Activated CD4-positive, alpha-beta T cell treated with anti-CD3 and anti-CD28 coated beads for 36 hours (primary cell): ENCODE data around the gene MAN1C1. TPM values are rescaled to one million over a fixed set of nuclear protein-coding genes. Genes with fewer than 3 reads are reported as not detected.
A peak's percentile ranks its signal among the peaks of the same experiment; 100 is the strongest.

Source experiments
- ATAC-seq: fragments of 200-7000 bp; cut with Tn5 transposase; one replicate; pipeline ENCODE4 v1.10.0; 2021; ENCODE audit warnings: mild to moderate bottlenecking, moderate library complexity
- CTCF ChIA-PET: fragments of 350-600 bp; sonication (Branson Sonifier 250); formaldehyde crosslinking; loops from one replicate; lab custom pipeline; 2021; ENCODE audit warnings: antibody characterized with exemption; lab: Charles Lee
- POLR2A ChIA-PET: fragments of 350-600 bp; sonication (Branson Sonifier 250); formaldehyde crosslinking; loops from one replicate; lab custom pipeline; 2021; ENCODE audit warnings: antibody characterized with exemption, inconsistent platforms; lab: Charles Lee
- DNase-seq: peaks from one replicate; pipeline ENCODE4 v3.0.0-alpha.2; 2020
- H3K27ac Mint-ChIP-seq: one replicate; pipeline ENCODE4 v1.8.0; 2021; ENCODE audit warnings: mixed read lengths
- H3K27me3 Mint-ChIP-seq: one replicate; pipeline ENCODE4 v1.8.0; 2021; ENCODE audit warnings: mixed read lengths
- H3K36me3 Mint-ChIP-seq: one replicate; pipeline ENCODE4 v1.8.0; 2021; ENCODE audit warnings: low read depth, mixed read lengths
- H3K4me1 Mint-ChIP-seq: one replicate; pipeline ENCODE4 v1.8.0; 2021; ENCODE audit warnings: mixed read lengths
- H3K4me3 Mint-ChIP-seq: one replicate; pipeline ENCODE4 v1.8.0; 2021; ENCODE audit warnings: mild to moderate bottlenecking, moderate library complexity, mixed read lengths
- H3K9me3 Mint-ChIP-seq: one replicate; pipeline ENCODE4 v1.8.0; 2021; ENCODE audit warnings: low read depth, mixed read lengths
- intact Hi-C, 2 experiments: fragments of 100-400 bp; cut with DNase I in 1 of 2; cut with micrococcal nuclease in 1 of 2; formaldehyde crosslinking; loops; one replicate each; pipeline versions ENCODE4 v1.14.2 to v1.15.1; 2022 to 2024; cut with DNase I, micrococcal nuclease
- total RNA-seq, 2 experiments: library from RNA; stranded (reverse); gene quantifications; one replicate each; pipeline ENCODE4 v1.2.3, GENCODE V29; 2021

Gene MAN1C1
- total RNA-seq, 2 experiments from 2014 or later = 10.0 to 10.1 TPM

- intact Hi-C loops = loop anchor here (2.0 to 10.0 kb wide), 4 partner anchors 180 to 574 kb away; partner anchors contain the start of genes PAFAH2 (in 1 of the 2), RHCE (in 1 of the 2), RSRP1 (in 1 of the 2) and TMEM50A (in 1 of the 2)
- H3K4me3 Mint-ChIP-seq = peak overlapping the region; percentile 87
- ATAC-seq (no peak), DNase-seq (no peak)
- H3K9me3 Mint-ChIP-seq = no peaks in the 10 kb centered on the region
- H3K27me3 Mint-ChIP-seq = no peaks in the 10 kb centered on the region
- peaks cover 33% of the 10 kb centered on the region for H3K4me1 Mint-ChIP-seq
- ChIA-PET POLR2A (no interaction called here), CTCF (interaction anchor here (0.7 to 1.0 kb wide), 2 partner anchors 179 to 200 kb away, joined by 3 to 4 read pairs; partner anchors contain the start of gene PAFAH2)
- peaks cover 2% of the 10 kb centered on the region for H3K36me3 Mint-ChIP-seq
- peak overlapping the region; percentile 93 for H3K27ac Mint-ChIP-seq
Measured at GRCh38 chr1:25818569-25818968, 202.0 kb downstream of the MAN1C1 start.

GRCh38 chr1:25819491-25820246 lies 203.1 kb downstream of the MAN1C1 start, which contains the start of gene MTFR1L:
MTFR1L (plus strand) TSS chr1:25819954; CDS start chr1:25823105, 3,151 bp downstream.
- intact Hi-C loops = loop anchor here (1.0 to 10.0 kb wide), 12 partner anchors 40 to 575 kb away; partner anchors contain the start of genes PAFAH2 (in 2 of the 2), AUNIP (in 1 of the 2), LDLRAP1 (in 1 of the 2) and MACO1 (in 1 of the 2)
- Mint-ChIP-seq H3K27ac (peak within 1 kb of the TSS; percentile 93), H3K4me3 (peak within 1 kb of the TSS; percentile 87), H3K27me3 (no peaks in the 10 kb centered on the region), H3K9me3 (no peaks in the 10 kb centered on the region), H3K4me1 (peaks cover 33% of the 10 kb centered on the region), H3K36me3 (peaks cover 4% of the 10 kb centered on the region)
- ChIA-PET CTCF (interaction anchor here (0.6 to 1.5 kb wide), 9 partner anchors 33 to 300 kb away, joined by 3 to 5 read pairs (median 3); partner anchors contain the start of gene PAFAH2), POLR2A (interaction anchor here (0.6 to 1.1 kb wide), 5 partner anchors 58 to 417 kb away, joined by 3 to 4 read pairs (median 3); no protein-coding TSS in a partner anchor)
- peak; percentile 92 for ATAC-seq
- peak; percentile 97 for DNase-seq

GRCh38 chr1:25820247-25821111 lies 203.9 kb downstream of the MAN1C1 start:
- no peaks in the 10 kb centered on the region for H3K9me3 Mint-ChIP-seq
- peaks cover 33% of the 10 kb centered on the region for H3K4me1 Mint-ChIP-seq
- peak overlapping the region; percentile 87 for H3K4me3 Mint-ChIP-seq
- intact Hi-C loops = loop anchor here in 1 of 2 experiments (1.0 to 2.0 kb wide), 6 partner anchors 39 to 390 kb away; partner anchors contain the start of genes AUNIP, MACO1, PAFAH2 and PAQR7
- peaks cover 4% of the 10 kb centered on the region for H3K36me3 Mint-ChIP-seq
- no peaks in the 10 kb centered on the region for H3K27me3 Mint-ChIP-seq
- DNase-seq (peak; percentile 87), ATAC-seq (peak; percentile 74)
- ChIA-PET POLR2A (interaction anchor here (0.6 to 1.1 kb wide), 3 partner anchors 84 to 212 kb away, joined by 3 read pairs; no protein-coding TSS in a partner anchor), CTCF (interaction anchor here (0.6 to 1.5 kb wide), 8 partner anchors 32 to 297 kb away, joined by 3 to 5 read pairs (median 4); partner anchors contain the start of gene PAFAH2)
- H3K27ac Mint-ChIP-seq = peak overlapping the region; percentile 91

GRCh38 chr1:25821112-25821476 lies 204.5 kb downstream of the MAN1C1 start:
- ChIA-PET POLR2A (no interaction called here), CTCF (no interaction called here)
- intact Hi-C loops = loop anchor here in 1 of 2 experiments (2.0 kb wide), 1 partner anchor 74 kb away; no protein-coding TSS in a partner anchor
- peak overlapping the region; percentile 87 for H3K4me3 Mint-ChIP-seq
- peaks cover 5% of the 10 kb centered on the region for H3K36me3 Mint-ChIP-seq
- ATAC-seq (no peak), DNase-seq (no peak)
- H3K27ac Mint-ChIP-seq = peak overlapping the region; percentile 91
- no peaks in the 10 kb centered on the region for H3K9me3 Mint-ChIP-seq
- peaks cover 33% of the 10 kb centered on the region for H3K4me1 Mint-ChIP-seq
- no peaks in the 10 kb centered on the region for H3K27me3 Mint-ChIP-seq

GRCh38 chr1:25821630-25822091 lies 205.1 kb downstream of the MAN1C1 start:
- CTCF ChIA-PET = interaction anchor here (0.5 to 0.7 kb wide), 2 partner anchors 299 to 573 kb away, joined by 3 read pairs; no protein-coding TSS in a partner anchor
- Mint-ChIP-seq H3K27ac (peak overlapping the region; percentile 53), H3K4me1 (peaks cover 30% of the 10 kb centered on the region), H3K27me3 (no peaks in the 10 kb centered on the region), H3K9me3 (no peaks in the 10 kb centered on the region), H3K36me3 (peaks cover 8% of the 10 kb centered on the region), H3K4me3 (peak overlapping the region; percentile 87)
- no peak for ATAC-seq
- POLR2A ChIA-PET = no interaction called here
- no peak for DNase-seq
- intact Hi-C loops = loop anchor here in 1 of 2 experiments (2.0 kb wide), 1 partner anchor 73 kb away; no protein-coding TSS in a partner anchor

GRCh38 chr1:25825605-25826004 lies 209.0 kb downstream of the MAN1C1 start:
- Mint-ChIP-seq H3K4me1 (peaks cover 15% of the 10 kb centered on the region), H3K9me3 (no peaks in the 10 kb centered on the region), H3K36me3 (peaks cover 25% of the 10 kb centered on the region), H3K27me3 (no peaks in the 10 kb centered on the region), H3K4me3 (no peak overlapping the region), H3K27ac (no peak overlapping the region)
- ChIA-PET POLR2A (no interaction called here), CTCF (interaction anchor here (0.6 kb wide), 2 partner anchors 286 to 347 kb away, joined by 3 read pairs; no protein-coding TSS in a partner anchor)
- ATAC-seq (no peak), DNase-seq (no peak)
- intact Hi-C loops = no loop called here

- DNase-seq (no peak), ATAC-seq (no peak)
- no peak overlapping the region for H3K4me3 Mint-ChIP-seq
- POLR2A ChIA-PET = interaction anchor here (0.6 kb wide), 1 partner anchor 1966 kb away, joined by 3 read pairs; no protein-coding TSS in a partner anchor
- no peaks in the 10 kb centered on the region for H3K9me3 Mint-ChIP-seq
- intact Hi-C loops = no loop called here
- H3K36me3 Mint-ChIP-seq = peaks cover 28% of the 10 kb centered on the region
- CTCF ChIA-PET = interaction anchor here (0.9 kb wide), 1 partner anchor 16 kb away, joined by 3 read pairs; no protein-coding TSS in a partner anchor
- H3K4me1 Mint-ChIP-seq = peaks cover 7% of the 10 kb centered on the region
- no peaks in the 10 kb centered on the region for H3K27me3 Mint-ChIP-seq
- H3K27ac Mint-ChIP-seq = no peak overlapping the region
Measured at GRCh38 chr1:25826571-25826970, 210.0 kb downstream of the MAN1C1 start.

GRCh38 chr1:25828491-25828890 lies 211.9 kb downstream of the MAN1C1 start:
- intact Hi-C loops = no loop called here
- H3K27me3 Mint-ChIP-seq = no peaks in the 10 kb centered on the region
- no peak overlapping the region for H3K4me3 Mint-ChIP-seq
- no peaks in the 10 kb centered on the region for H3K9me3 Mint-ChIP-seq
- DNase-seq = no peak
- no peak overlapping the region for H3K27ac Mint-ChIP-seq
- ChIA-PET CTCF (no interaction called here), POLR2A (interaction anchor here (0.5 kb wide), 1 partner anchor 15 kb away, joined by 7 read pairs; no protein-coding TSS in a partner anchor)
- no peak for ATAC-seq
- peaks cover 38% of the 10 kb centered on the region for H3K36me3 Mint-ChIP-seq
- peaks cover 6% of the 10 kb centered on the region for H3K4me1 Mint-ChIP-seq

GRCh38 chr1:25829046-25829445 lies 212.5 kb downstream of the MAN1C1 start:
- ChIA-PET POLR2A (no interaction called here), CTCF (interaction anchor here (0.7 to 0.9 kb wide), 2 partner anchors 17 to 869 kb away, joined by 3 read pairs; no protein-coding TSS in a partner anchor)
- no peak overlapping the region for H3K27ac Mint-ChIP-seq
- no peaks in the 10 kb centered on the region for H3K27me3 Mint-ChIP-seq
- H3K4me1 Mint-ChIP-seq = peaks cover 6% of the 10 kb centered on the region
- H3K36me3 Mint-ChIP-seq = peaks cover 37% of the 10 kb centered on the region
- intact Hi-C loops = no loop called here
- H3K9me3 Mint-ChIP-seq = no peaks in the 10 kb centered on the region
- H3K4me3 Mint-ChIP-seq = no peak overlapping the region
- ATAC-seq = no peak
- no peak for DNase-seq

GRCh38 chr1:25831569-25832196 lies 215.1 kb downstream of the MAN1C1 start:
- no peaks in the 10 kb centered on the region for H3K9me3 Mint-ChIP-seq
- ChIA-PET CTCF (interaction anchor here (0.6 to 1.5 kb wide), 8 partner anchors 14 to 230 kb away, joined by 3 to 5 read pairs (median 3); partner anchors contain the start of gene PAFAH2), POLR2A (interaction anchor here (0.7 kb wide), 1 partner anchor 255 kb away, joined by 4 read pairs; no protein-coding TSS in a partner anchor)
- no peaks in the 10 kb centered on the region for H3K27me3 Mint-ChIP-seq
- intact Hi-C loops = no loop called here
- H3K4me3 Mint-ChIP-seq = no peak overlapping the region
- H3K36me3 Mint-ChIP-seq = peaks cover 47% of the 10 kb centered on the region
- peaks cover 6% of the 10 kb centered on the region for H3K4me1 Mint-ChIP-seq
- peak overlapping the region; percentile 33 for H3K27ac Mint-ChIP-seq
- ATAC-seq (no peak), DNase-seq (no peak)
